GM18519 (cell line): ENCODE results near the gene PPFIBP2.

Experiments
- ATAC-seq: cut with Tn5 transposase; IDR thresholded peaks from one replicate; pipeline ENCODE4 v1.9.1; 2021; ENCODE audit warnings: mild to moderate bottlenecking, moderate library complexity; ENCODE audit not compliant: unreplicated experiment, low FRiP score

Gene PPFIBP2

GRCh38 chr11:7574491-7575130, 60.8 kb downstream of the PPFIBP2 start:
- ATAC-seq: no peak

GRCh38 chr11:7575841-7576725, 62.3 kb downstream of the PPFIBP2 start:
- no peak for ATAC-seq

- no peak for ATAC-seq
These were observed 63.0 kb downstream of the PPFIBP2 start for GRCh38 chr11:7576726-7577290.

- no peak for ATAC-seq
These were observed 63.7 kb downstream of the PPFIBP2 start for GRCh38 chr11:7577291-7578190.

DNA sequence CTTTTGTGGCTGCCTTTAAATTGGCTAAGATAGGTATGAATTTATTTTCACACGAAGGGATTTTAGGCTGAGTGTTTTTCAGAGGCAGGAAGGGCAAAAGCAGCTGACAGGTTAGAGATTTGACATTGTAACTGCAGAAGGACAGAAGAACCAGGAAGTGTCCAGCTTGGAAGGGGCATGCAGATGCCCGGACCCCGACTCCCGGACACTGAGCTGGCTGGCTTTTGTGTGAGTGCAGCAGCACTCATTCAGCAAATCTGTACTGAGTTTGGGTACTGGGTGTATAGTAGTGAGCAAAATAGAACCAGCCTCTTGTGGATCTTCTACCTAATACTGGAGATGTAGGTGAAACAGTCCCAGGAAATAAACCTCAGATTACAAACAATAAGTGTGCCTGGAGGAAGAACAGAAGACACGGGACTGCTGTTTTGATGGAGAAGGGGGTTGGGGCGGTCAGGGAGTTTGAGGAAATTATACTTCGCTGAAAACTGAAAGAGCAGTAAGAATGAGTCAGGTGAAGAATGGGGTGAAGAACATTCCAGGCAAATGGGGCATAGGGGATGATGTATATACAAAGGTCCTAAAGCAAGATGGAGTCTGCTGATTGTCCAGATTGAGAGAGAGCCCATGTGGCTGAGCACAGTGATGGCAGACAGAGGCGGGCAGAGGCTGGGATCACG, 64.6 kb downstream of the PPFIBP2 start:
- no peak for ATAC-seq

- ATAC-seq: no peak
These were observed 65.6 kb downstream of the PPFIBP2 start for GRCh38 chr11:7579361-7579791.

- no peak for ATAC-seq
These were observed 67.3 kb downstream of the PPFIBP2 start for GRCh38 chr11:7581021-7581590.

DNA sequence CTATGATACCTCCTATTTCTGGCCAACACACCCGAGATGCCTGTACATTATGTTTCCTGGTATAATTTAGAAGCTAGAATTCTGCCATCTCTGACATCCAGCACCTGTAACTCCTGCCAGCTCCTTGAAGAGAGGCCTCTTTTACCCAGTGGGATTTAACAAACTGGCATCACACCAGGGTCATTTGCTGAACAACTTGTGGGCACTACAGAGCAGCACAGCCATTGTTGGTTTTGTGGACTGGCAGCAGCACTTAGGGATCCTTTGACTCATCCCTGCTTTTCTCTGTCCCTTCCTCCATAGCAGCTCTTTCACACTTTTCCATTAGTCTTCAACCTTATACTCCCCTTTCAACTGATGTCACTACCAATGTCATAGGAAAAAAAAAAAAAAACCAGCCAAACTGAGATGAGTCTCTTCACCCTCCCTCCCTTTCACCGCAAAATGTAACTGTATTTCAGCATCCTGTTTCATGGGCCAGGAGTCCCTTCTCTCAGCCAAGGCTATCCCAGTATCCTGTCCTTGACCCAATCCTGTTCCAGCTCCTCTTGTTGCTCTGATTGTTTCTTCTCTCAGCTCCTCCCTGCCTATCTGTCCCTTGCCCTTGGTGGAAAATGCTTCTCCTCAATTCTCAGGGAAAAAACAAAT, 68.7 kb downstream of the PPFIBP2 start:
- no peak for ATAC-seq

- ATAC-seq: no peak
These were observed 69.4 kb downstream of the PPFIBP2 start for GRCh38 chr11:7583248-7583647.

GRCh38 chr11:7584910-7585309, 71.1 kb downstream of the PPFIBP2 start:
- ATAC-seq: no peak

GRCh38 chr11:7585816-7586215, 72.0 kb downstream of the PPFIBP2 start:
- ATAC-seq: no peak

DNA sequence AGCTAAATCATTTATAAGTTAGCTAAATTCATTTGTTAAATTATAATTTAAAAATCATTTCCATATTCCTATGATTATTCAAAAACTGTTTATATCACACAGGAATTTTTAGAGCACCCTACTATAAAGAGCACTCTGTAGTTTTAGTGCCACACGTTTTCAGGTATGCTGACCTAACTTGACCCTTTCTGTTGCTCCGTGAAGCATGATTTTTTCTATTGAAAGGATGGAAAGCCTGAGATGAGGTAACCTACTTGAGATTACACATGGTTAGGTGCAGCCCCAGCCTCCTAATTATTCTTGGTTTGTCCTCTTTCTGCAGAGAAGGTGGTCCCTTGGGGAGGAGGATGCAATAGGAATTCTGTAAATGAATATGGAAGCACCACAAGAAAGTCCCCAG, 72.6 kb downstream of the PPFIBP2 start:
- no peak for ATAC-seq

GRCh38 chr11:7587712-7588111, 73.9 kb downstream of the PPFIBP2 start:
- no peak for ATAC-seq

GRCh38 chr11:7589861-7590260, 76.1 kb downstream of the PPFIBP2 start:
- no peak for ATAC-seq

- ATAC-seq: no peak
These were observed 76.7 kb downstream of the PPFIBP2 start for GRCh38 chr11:7590529-7590928.

DNA sequence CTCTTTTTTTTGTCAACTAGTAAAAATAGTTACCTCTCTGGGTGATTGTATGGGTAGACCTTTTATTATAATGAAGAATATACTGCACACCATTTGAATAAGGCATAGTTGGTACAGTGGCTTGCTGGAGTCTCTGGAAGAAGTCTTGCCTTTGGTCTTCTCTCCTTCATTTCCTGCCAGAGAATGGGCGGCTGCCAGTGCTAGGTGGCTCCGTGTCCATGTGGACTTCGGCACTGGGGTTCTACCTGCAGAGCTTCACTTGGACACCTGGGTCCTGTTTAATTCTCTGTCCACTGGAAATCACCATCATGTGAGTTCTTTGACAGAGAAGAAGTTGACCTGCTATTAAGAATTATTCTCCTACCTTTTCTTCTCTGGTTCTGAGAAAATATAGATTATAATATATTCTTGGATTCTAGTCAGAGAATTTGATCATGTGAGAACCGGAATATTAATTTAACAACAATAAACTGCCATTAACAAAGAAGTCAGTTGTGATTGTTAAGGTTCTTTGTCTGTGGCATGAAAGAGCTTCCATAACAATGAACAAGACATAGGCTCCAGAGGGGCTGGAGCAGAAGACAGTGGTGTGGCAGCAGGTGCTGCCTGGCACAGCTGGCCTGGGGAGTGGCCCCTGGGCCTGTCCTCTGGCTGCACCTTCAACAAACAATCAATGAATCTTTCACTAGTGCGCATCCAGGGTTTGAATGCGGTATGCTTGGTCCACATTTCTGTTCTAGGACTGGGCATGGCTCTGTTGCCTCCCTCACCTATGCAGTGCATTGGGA, 77.5 kb downstream of the PPFIBP2 start:
- no peak for ATAC-seq

DNA sequence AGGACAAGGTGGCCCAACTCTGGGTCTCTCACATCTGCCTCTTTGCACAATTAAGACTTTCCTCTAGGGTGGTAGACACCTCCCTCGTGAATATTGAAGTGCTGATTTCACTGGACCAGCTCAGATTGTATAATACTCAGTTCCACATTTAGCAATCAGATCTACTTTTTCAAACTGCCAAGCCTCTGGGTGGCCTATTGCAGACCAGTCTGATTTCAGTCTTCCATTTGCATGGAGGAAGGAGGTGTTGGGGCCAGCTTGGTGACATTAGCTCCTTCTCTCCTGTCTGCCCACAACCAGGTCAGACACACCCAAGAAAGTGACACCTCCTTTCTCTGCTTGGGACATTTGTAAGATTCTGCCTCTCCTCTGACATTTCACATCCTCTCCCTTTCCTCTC, 78.2 kb downstream of the PPFIBP2 start:
- no peak for ATAC-seq

- ATAC-seq: no peak
These were observed 78.9 kb downstream of the PPFIBP2 start for GRCh38 chr11:7592711-7593110.
